Measurements from ENCODE around the gene ABR.

The ABR gene

GRCh38 chr17:1012823-1013728 is 166.7 kb downstream of the ABR start:
- DNase-seq (ENCODE audit: extremely low read depth in 1 of 2, low read depth in 1 of 2): no peak

- DNase-seq (ENCODE audit: extremely low read depth in 1 of 2, low read depth in 1 of 2): no peak
Observed at GRCh38 chr17:1011760-1012735, 167.7 kb downstream of the ABR start.

- DNase-seq (ENCODE audit: extremely low read depth in 1 of 2, low read depth in 1 of 2): no peak
Observed at GRCh38 chr17:1011138-1011537, 168.6 kb downstream of the ABR start.

- no peak for DNase-seq (ENCODE audit: extremely low read depth in 1 of 2, low read depth in 1 of 2)
Observed at GRCh38 chr17:1010586-1010985, 169.2 kb downstream of the ABR start.

- no peak for DNase-seq (ENCODE audit: extremely low read depth in 1 of 2, low read depth in 1 of 2)
Observed at GRCh38 chr17:1010086-1010450, 169.7 kb downstream of the ABR start.

GRCh38 chr17:1009229-1010085 is 170.3 kb downstream of the ABR start:
- DNase-seq (ENCODE audit: extremely low read depth in 1 of 2, low read depth in 1 of 2): no peak

- DNase-seq (ENCODE audit: extremely low read depth in 1 of 2, low read depth in 1 of 2): no peak
Observed at GRCh38 chr17:1008008-1008761, 171.6 kb downstream of the ABR start.

- DNase-seq (ENCODE audit: extremely low read depth in 1 of 2, low read depth in 1 of 2): no peak
Observed at GRCh38 chr17:1007310-1008007, 172.3 kb downstream of the ABR start.

GRCh38 chr17:1006054-1006453 is 173.7 kb downstream of the ABR start:
- no peak for DNase-seq (ENCODE audit: extremely low read depth in 1 of 2, low read depth in 1 of 2)

GRCh38 chr17:1005361-1005946 is 174.3 kb downstream of the ABR start:
- DNase-seq (ENCODE audit: extremely low read depth in 1 of 2, low read depth in 1 of 2): no peak

- no peak for DNase-seq (ENCODE audit: extremely low read depth in 1 of 2, low read depth in 1 of 2)
Observed at GRCh38 chr17:1004769-1005295, 174.9 kb downstream of the ABR start.

- no peak for DNase-seq (ENCODE audit: extremely low read depth in 1 of 2, low read depth in 1 of 2)
Observed at GRCh38 chr17:1003972-1004768, 175.6 kb downstream of the ABR start.

- no peak for DNase-seq (ENCODE audit: extremely low read depth in 1 of 2, low read depth in 1 of 2)
Observed at GRCh38 chr17:1003633-1003971, 176.2 kb downstream of the ABR start.

GRCh38 chr17:1002771-1003555 is 176.8 kb downstream of the ABR start:
- DNase-seq (ENCODE audit: extremely low read depth in 1 of 2, low read depth in 1 of 2): no peak

GRCh38 chr17:1002412-1002753 is 177.4 kb downstream of the ABR start:
- no peak for DNase-seq (ENCODE audit: extremely low read depth in 1 of 2, low read depth in 1 of 2)

GRCh38 chr17:1001640-1002411 is 178.0 kb downstream of the ABR start:
- DNase-seq (ENCODE audit: extremely low read depth in 1 of 2, low read depth in 1 of 2): no peak
